HepG2 (cell line): Measurements from ENCODE around the gene ALDH18A1. TPM values are rescaled to one million over a fixed set of nuclear protein-coding genes. Genes with fewer than 3 reads are reported as not detected.
A peak's percentile ranks its signal among the peaks of the same experiment; 100 is the strongest.

Experiments
- FOXA1 ChIP-seq, 2 experiments: fragments of 450-650 bp in 1 of 2; sonication (generic) in 1 of 2; formaldehyde crosslinking in 1 of 2; IDR thresholded peaks; 2 replicates each; pipeline versions ENCODE4 v1.4.0 to v1.6.1; 2016 to 2020; ENCODE audit warnings: missing genetic modification reagents in 1 of 2
- LCORL ChIP-seq, 2 experiments: fragments of 450-650 bp in 1 of 2; sonication (generic) in 1 of 2; formaldehyde crosslinking in 1 of 2; IDR thresholded peaks; 2 replicates each; pipeline versions ENCODE4 v1.5.0 to v1.6.1; 2017 to 2020; ENCODE audit warnings: antibody characterized with exemption in 1 of 2, missing genetic modification reagents in 1 of 2
- MEIS1 ChIP-seq: sonication (generic); formaldehyde crosslinking; IDR thresholded peaks from 2 replicates; pipeline ENCODE4 v1.9.0; 2021; ENCODE audit warnings: mild to moderate bottlenecking, missing genetic modification reagents, moderate library complexity, borderline replicate concordance
- NCOA1 ChIP-seq: sonication (generic); formaldehyde crosslinking; IDR thresholded peaks from 2 replicates; pipeline ENCODE4 v1.9.0; 2021; ENCODE audit warnings: missing genetic modification reagents
- NFRKB ChIP-seq: fragments of 450-650 bp; IDR thresholded peaks from 2 replicates; pipeline ENCODE4 v1.6.1; 2017
- NR2F2 ChIP-seq: IDR thresholded peaks from 2 replicates; pipeline ENCODE4 v1.6.1; 2012; ENCODE audit warnings: low read depth, inconsistent platforms, borderline replicate concordance
- RBAK ChIP-seq: sonication (generic); formaldehyde crosslinking; IDR thresholded peaks from 2 replicates; pipeline ENCODE4 v1.5.1; 2020; ENCODE audit warnings: mild to moderate bottlenecking, missing genetic modification reagents
- SYNCRIP ChIP-seq: fragments of 200-400 bp; formaldehyde crosslinking; IDR thresholded peaks from 2 replicates; pipeline ENCODE4 v1.6.1; 2018; ENCODE audit warnings: mild to moderate bottlenecking, low read depth, low read length; ENCODE audit not compliant: insufficient read depth
- TCF12 ChIP-seq, 2 experiments: fragments of 450-650 bp in 1 of 2; sonication (generic) in 1 of 2; formaldehyde crosslinking in 1 of 2; IDR thresholded peaks; 2 replicates each; pipeline versions ENCODE4 v1.6.1 to v1.8.0; 2017 to 2022; ENCODE audit warnings: antibody characterized with exemption in 1 of 2, mild to moderate bottlenecking in 1 of 2, missing genetic modification reagents in 1 of 2, moderate library complexity in 1 of 2
- TEAD2 ChIP-seq: sonication (generic); formaldehyde crosslinking; IDR thresholded peaks from 2 replicates; pipeline ENCODE4 v1.9.0; 2021; ENCODE audit warnings: missing genetic modification reagents
- ZEB1 ChIP-seq: IDR thresholded peaks from 2 replicates; pipeline ENCODE4 v1.6.1; 2012; ENCODE audit warnings: mild to moderate bottlenecking, low read depth, inconsistent platforms; ENCODE audit not compliant: insufficient replicate concordance
- ZNF331 ChIP-seq: sonication (generic); formaldehyde crosslinking; IDR thresholded peaks from 2 replicates; pipeline ENCODE4 v1.4.0; 2020; ENCODE audit warnings: missing genetic modification reagents
- ZNF33A ChIP-seq: sonication (generic); formaldehyde crosslinking; IDR thresholded peaks from 2 replicates; pipeline ENCODE4 v1.5.1; 2020; ENCODE audit warnings: missing genetic modification reagents, mild to moderate bottlenecking, moderate library complexity, borderline replicate concordance
- ZNF564 ChIP-seq: sonication (generic); formaldehyde crosslinking; IDR thresholded peaks from 2 replicates; pipeline ENCODE4 v1.8.1; 2023; ENCODE audit warnings: mild to moderate bottlenecking, missing genetic modification reagents
- ZNF792 ChIP-seq: IDR thresholded peaks from 2 replicates; pipeline ENCODE4 v1.6.1; 2016
- polyA plus RNA-seq, 8 experiments: library from polyadenylated mRNA; depleted of rRNA in 3 of 8; stranded (reverse) in 7 of 8; unstranded in 1 of 8; fragments of >200 nt; fragmentation: Illumina TruSeq in 4 of 8; extraction: Trizol in 4 of 8; gene quantifications; 2 replicates each; pipeline versions ENCODE4 v1.2.1 to v1.2.3, GENCODE V29; 2011 to 2016; ENCODE audit warnings: low read depth in 4 of 8, missing spikeins in 1 of 8, mixed read lengths in 1 of 8; ENCODE audit not compliant: insufficient read depth in 1 of 8
- total RNA-seq, 5 experiments: library from RNA; depleted of rRNA; stranded (reverse); fragments of >200 nt; fragmentation: Illumina TruSeq; extraction: Trizol; gene quantifications; 2 replicates each; pipeline ENCODE4 v1.2.3, GENCODE V29; 2016; ENCODE audit warnings: low read depth in 1 of 5
- TF ChIP-seq, protein P1 (sequence below): sonication (generic); formaldehyde crosslinking; IDR thresholded peaks from 2 replicates; pipeline ENCODE4 v1.4.0; 2020; ENCODE audit warnings: missing genetic modification reagents
- TF ChIP-seq, protein P2 (sequence below): sonication (generic); formaldehyde crosslinking; IDR thresholded peaks from 2 replicates; pipeline ENCODE4 v1.8.1; 2023; ENCODE audit warnings: mild to moderate bottlenecking, missing genetic modification reagents
- TF ChIP-seq, protein P3 (sequence below): sonication (generic); formaldehyde crosslinking; IDR thresholded peaks from 2 replicates; pipeline ENCODE4 v1.5.1; 2020; ENCODE audit warnings: mild to moderate bottlenecking, missing genetic modification reagents, borderline replicate concordance
- TF ChIP-seq, protein P4 (sequence below): sonication (generic); formaldehyde crosslinking; IDR thresholded peaks from 2 replicates; pipeline ENCODE4 v1.4.0; 2020; ENCODE audit warnings: missing genetic modification reagents
- TF ChIP-seq, protein P5 (sequence below): IDR thresholded peaks from 2 replicates; pipeline ENCODE4 v1.6.1; 2016; ENCODE audit warnings: low read depth, control low read depth

ALDH18A1 gene
- total and polyA plus RNA-seq, 2 of the 13 experiments (the other 11 are each of a cell fraction or from before 2014, with no cell fraction given), result 180 to 263 TPM

DNA sequence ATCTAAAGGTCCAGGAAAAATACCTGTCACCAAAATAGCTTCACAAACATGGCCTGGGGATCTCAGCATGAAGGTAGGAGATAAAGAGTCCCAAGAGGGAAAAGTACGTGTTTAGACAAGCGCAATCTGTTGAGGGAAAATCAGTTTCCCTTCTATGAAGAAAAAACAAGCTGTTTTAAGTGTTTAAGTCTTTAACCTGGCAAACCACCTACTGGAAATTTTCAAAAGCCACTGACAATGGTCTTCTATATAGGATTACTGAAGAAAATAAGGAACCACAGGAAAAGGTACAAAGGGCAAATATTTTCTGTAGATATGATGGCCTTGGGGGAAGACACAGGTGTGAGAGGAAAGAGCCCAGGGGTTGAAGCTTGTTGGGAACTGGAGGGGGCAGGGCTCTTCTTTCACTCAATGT, 21.2 kb downstream of the ALDH18A1 start (continued):
- TF ChIP-seq, protein P1, sequence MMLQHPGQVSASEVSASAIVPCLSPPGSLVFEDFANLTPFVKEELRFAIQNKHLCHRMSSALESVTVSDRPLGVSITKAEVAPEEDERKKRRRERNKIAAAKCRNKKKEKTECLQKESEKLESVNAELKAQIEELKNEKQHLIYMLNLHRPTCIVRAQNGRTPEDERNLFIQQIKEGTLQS (CRISPR knock-in tag), result no peak
- no peak; the same call in 1 of the 2 replicates for TF ChIP-seq ZNF331
- peak; percentile 89 for TF ChIP-seq ZEB1
- TF ChIP-seq, protein P2, sequence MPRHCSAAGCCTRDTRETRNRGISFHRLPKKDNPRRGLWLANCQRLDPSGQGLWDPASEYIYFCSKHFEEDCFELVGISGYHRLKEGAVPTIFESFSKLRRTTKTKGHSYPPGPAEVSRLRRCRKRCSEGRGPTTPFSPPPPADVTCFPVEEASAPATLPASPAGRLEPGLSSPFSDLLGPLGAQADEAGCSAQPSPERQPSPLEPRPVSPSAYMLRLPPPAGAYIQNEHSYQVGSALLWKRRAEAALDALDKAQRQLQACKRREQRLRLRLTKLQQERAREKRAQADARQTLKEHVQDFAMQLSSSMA (CRISPR knock-in tag), result no peak
- no peak for TF ChIP-seq TCF12 (IDR thresholded peaks at IDR 0.05)
- TF ChIP-seq TCF12 (CRISPR knock-in tag; IDR thresholded peaks at IDR 0.05), result peak; percentile 54; the same call in 1 of the 2 replicates
- peak; percentile 51; the same call in 1 of the 2 replicates for TF ChIP-seq NR2F2
- TF ChIP-seq, protein P3, sequence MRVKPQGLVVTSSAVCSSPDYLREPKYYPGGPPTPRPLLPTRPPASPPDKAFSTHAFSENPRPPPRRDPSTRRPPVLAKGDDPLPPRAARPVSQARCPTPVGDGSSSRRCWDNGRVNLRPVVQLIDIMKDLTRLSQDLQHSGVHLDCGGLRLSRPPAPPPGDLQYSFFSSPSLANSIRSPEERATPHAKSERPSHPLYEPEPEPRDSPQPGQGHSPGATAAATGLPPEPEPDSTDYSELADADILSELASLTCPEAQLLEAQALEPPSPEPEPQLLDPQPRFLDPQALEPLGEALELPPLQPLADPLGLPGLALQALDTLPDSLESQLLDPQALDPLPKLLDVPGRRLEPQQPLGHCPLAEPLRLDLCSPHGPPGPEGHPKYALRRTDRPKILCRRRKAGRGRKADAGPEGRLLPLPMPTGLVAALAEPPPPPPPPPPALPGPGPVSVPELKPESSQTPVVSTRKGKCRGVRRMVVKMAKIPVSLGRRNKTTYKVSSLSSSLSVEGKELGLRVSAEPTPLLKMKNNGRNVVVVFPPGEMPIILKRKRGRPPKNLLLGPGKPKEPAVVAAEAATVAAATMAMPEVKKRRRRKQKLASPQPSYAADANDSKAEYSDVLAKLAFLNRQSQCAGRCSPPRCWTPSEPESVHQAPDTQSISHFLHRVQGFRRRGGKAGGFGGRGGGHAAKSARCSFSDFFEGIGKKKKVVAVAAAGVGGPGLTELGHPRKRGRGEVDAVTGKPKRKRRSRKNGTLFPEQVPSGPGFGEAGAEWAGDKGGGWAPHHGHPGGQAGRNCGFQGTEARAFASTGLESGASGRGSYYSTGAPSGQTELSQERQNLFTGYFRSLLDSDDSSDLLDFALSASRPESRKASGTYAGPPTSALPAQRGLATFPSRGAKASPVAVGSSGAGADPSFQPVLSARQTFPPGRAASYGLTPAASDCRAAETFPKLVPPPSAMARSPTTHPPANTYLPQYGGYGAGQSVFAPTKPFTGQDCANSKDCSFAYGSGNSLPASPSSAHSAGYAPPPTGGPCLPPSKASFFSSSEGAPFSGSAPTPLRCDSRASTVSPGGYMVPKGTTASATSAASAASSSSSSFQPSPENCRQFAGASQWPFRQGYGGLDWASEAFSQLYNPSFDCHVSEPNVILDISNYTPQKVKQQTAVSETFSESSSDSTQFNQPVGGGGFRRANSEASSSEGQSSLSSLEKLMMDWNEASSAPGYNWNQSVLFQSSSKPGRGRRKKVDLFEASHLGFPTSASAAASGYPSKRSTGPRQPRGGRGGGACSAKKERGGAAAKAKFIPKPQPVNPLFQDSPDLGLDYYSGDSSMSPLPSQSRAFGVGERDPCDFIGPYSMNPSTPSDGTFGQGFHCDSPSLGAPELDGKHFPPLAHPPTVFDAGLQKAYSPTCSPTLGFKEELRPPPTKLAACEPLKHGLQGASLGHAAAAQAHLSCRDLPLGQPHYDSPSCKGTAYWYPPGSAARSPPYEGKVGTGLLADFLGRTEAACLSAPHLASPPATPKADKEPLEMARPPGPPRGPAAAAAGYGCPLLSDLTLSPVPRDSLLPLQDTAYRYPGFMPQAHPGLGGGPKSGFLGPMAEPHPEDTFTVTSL (CRISPR knock-in tag), result peak; percentile 69; the same call in 1 of the 2 replicates
- TF ChIP-seq ZNF564 (CRISPR knock-in tag), result no peak
- TF ChIP-seq TEAD2 (CRISPR knock-in tag), result no peak
- TF ChIP-seq, protein P4, sequence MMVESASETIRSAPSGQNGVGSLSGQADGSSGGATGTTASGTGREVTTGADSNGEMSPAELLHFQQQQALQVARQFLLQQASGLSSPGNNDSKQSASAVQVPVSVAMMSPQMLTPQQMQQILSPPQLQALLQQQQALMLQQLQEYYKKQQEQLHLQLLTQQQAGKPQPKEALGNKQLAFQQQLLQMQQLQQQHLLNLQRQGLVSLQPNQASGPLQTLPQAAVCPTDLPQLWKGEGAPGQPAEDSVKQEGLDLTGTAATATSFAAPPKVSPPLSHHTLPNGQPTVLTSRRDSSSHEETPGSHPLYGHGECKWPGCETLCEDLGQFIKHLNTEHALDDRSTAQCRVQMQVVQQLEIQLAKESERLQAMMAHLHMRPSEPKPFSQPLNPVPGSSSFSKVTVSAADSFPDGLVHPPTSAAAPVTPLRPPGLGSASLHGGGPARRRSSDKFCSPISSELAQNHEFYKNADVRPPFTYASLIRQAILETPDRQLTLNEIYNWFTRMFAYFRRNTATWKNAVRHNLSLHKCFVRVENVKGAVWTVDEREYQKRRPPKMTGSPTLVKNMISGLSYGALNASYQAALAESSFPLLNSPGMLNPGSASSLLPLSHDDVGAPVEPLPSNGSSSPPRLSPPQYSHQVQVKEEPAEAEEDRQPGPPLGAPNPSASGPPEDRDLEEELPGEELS (CRISPR knock-in tag), result peak; percentile 81
- no peak for TF ChIP-seq ZNF33A
- no peak for TF ChIP-seq FOXA1 (IDR thresholded peaks at IDR 0.05)
- no peak; the same call in none of the 2 replicates for TF ChIP-seq FOXA1 (CRISPR knock-in tag; IDR thresholded peaks at IDR 0.05)
- TF ChIP-seq RBAK (CRISPR knock-in tag), result peak; percentile 99
- TF ChIP-seq SYNCRIP, result no peak
- TF ChIP-seq ZNF792, result no peak
- TF ChIP-seq, protein P5, sequence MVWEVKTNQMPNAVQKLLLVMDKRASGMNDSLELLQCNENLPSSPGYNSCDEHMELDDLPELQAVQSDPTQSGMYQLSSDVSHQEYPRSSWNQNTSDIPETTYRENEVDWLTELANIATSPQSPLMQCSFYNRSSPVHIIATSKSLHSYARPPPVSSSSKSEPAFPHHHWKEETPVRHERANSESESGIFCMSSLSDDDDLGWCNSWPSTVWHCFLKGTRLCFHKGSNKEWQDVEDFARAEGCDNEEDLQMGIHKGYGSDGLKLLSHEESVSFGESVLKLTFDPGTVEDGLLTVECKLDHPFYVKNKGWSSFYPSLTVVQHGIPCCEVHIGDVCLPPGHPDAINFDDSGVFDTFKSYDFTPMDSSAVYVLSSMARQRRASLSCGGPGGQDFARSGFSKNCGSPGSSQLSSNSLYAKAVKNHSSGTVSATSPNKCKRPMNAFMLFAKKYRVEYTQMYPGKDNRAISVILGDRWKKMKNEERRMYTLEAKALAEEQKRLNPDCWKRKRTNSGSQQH (CRISPR knock-in tag), result no peak
- TF ChIP-seq MEIS1 (CRISPR knock-in tag), result no peak
- TF ChIP-seq LCORL (IDR thresholded peaks at IDR 0.05), result no peak
- peak; percentile 61; the same call in 1 of the 2 replicates for TF ChIP-seq LCORL (CRISPR knock-in tag; IDR thresholded peaks at IDR 0.05)
- TF ChIP-seq NFRKB, result no peak
- TF ChIP-seq NCOA1 (CRISPR knock-in tag), result 0 out of 2 replicates have a peak, but pooled peaks have one; percentile 36
